Measurements from ENCODE around the gene CATSPERD.

CATSPERD gene

GRCh38 chr19:5679289-5680083, 41.0 kb upstream of the CATSPERD start:
- intact Hi-C loops (cut with DNase I; ENCODE audit: low total_unique reads) = no loop called here
- peaks cover 0 to 13% (median 0%) of the 10 kb centered on the region in 3 donors for H3K36me3 ChIP-seq
- no peaks in the 10 kb centered on the region for H3K9me3 ChIP-seq
- H3K4me1 ChIP-seq = peaks cover 0 to 21% (median 14%) of the 10 kb centered on the region in 4 donors
- H3K27ac ChIP-seq = peak overlapping the region; percentile 87 to 92
- DNase-seq = no peak
- TF ChIP-seq CTCF (IDR thresholded peaks at IDR 0.05) = no peak
- peak overlapping the region; percentile 72 to 78 for H3K4me3 ChIP-seq
- H3K27me3 ChIP-seq = no peaks in the 10 kb centered on the region

DNA sequence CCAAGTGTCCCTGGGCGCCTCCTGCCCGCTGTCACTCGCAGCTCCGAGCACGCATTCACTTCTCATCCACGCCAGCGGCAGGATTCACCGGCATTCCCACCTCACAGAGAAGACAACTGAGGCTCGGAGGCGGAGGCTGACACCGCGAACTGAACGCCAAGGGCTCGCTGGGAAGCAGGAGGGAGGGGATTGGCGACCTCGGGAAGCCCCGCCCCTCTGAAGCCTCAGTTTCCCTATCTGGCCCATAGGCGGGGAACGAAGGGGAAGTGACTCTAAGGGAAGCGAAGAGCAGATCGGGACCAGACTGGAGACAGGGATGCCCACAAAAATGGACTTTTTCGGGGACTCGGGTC, 40.4 kb upstream of the CATSPERD start:
- H3K36me3 ChIP-seq = peaks cover 0 to 13% (median 0%) of the 10 kb centered on the region in 3 donors
- DNase-seq = peak in 1 of 2 donors; percentile 80
- intact Hi-C loops (cut with DNase I; ENCODE audit: low total_unique reads) = no loop called here
- peak overlapping the region; percentile 72 to 78 for H3K4me3 ChIP-seq
- H3K9me3 ChIP-seq = no peaks in the 10 kb centered on the region
- H3K4me1 ChIP-seq = peaks cover 0 to 21% (median 14%) of the 10 kb centered on the region in 4 donors
- TF ChIP-seq CTCF (IDR thresholded peaks at IDR 0.05) = no peak
- no peaks in the 10 kb centered on the region for H3K27me3 ChIP-seq
- peak overlapping the region; percentile 87 to 92 for H3K27ac ChIP-seq

GRCh38 chr19:5680437-5681368, 39.7 kb upstream of the CATSPERD start, which contains the start of the genes HSD11B1L and MICOS13:
TSS of gene HSD11B1L (plus strand) at chr19:5681027. CDS start at chr19:5684833, 3,806 bp downstream.
TSS of gene MICOS13 (minus strand) at chr19:5680516. CDS start at chr19:5680486, 30 bp downstream.
- Histone ChIP-seq H3K9me3 (no peaks in the 10 kb centered on the region), H3K27ac (peak within 1 kb of the TSS; percentile 87 to 92), H3K4me3 (peak within 1 kb of the TSS; percentile 72 to 78), H3K36me3 (peaks cover 0 to 13% (median 0%) of the 10 kb centered on the region in 3 donors), H3K4me1 (peaks cover 0 to 21% (median 14%) of the 10 kb centered on the region in 4 donors), H3K27me3 (no peaks in the 10 kb centered on the region)
- TF ChIP-seq CTCF (IDR thresholded peaks at IDR 0.05) = no peak
- intact Hi-C loops (cut with DNase I; ENCODE audit: low total_unique reads) = no loop called here
- DNase-seq = peak; percentile 99 to 100

DNA sequence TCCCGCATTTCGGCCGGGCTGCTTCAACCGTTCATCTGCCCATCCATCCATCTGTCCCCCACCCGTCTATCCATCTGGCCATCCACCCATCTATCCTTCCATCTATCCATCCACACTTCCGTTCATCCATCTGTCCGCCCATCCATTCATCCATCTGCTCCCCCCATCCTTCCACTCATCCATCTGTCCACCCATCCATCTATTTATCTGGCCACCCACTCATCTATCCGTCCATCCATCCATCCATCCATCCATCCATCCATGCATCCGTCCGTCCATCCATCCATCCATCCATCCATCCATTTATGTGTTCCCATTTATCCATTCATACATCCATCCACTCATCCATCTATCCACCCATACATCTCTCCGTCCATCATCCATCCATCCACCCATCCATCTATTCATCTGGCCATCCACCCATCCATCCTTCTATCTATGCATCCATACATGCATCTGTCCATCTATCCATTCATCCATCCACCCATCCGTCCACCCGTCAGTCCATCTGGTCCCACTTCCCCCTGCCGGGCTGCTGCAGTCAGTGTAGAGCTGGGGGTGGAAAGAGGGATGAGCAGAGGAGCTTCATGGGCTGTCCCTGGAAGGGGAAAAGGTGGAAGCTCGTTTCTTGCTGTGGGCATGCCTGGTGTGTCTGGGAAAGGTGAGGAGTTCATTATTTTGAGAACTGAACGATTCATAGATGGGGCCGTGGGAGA, 38.9 kb upstream of the CATSPERD start:
- Histone ChIP-seq H3K9me3 (no peaks in the 10 kb centered on the region), H3K4me1 (peaks cover 2 to 21% (median 17%) of the 10 kb centered on the region in 4 donors), H3K36me3 (peaks cover 0 to 13% (median 0%) of the 10 kb centered on the region in 3 donors), H3K4me3 (peak overlapping the region; percentile 72 to 78), H3K27ac (peak overlapping the region in 1 of 2 donors; percentile 87), H3K27me3 (no peaks in the 10 kb centered on the region)
- DNase-seq = no peak
- TF ChIP-seq CTCF (IDR thresholded peaks at IDR 0.05) = no peak
- intact Hi-C loops (cut with DNase I; ENCODE audit: low total_unique reads) = no loop called here

DNA sequence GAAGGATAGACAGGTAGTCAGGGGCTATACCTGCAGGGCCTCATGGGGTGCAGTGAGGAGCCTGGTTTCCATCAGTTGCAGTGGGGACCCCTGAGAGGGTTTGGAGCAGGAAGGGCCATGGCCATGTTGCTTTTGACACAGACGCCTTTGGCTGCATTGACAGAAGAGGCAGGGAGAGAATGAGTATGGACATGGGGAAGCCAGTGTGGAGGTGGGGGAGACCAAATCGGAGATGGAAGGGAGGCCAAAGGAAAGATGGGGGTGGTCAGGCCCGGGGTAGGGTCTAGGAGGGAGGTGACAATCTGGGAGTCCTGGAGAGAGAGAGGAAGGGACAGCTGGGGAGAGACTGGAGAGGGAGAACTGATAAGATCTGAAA, 38.3 kb upstream of the CATSPERD start:
- Histone ChIP-seq H3K9me3 (no peaks in the 10 kb centered on the region), H3K4me1 (peaks cover 5 to 26% (median 18%) of the 10 kb centered on the region in 4 donors), H3K4me3 (no peak overlapping the region), H3K36me3 (peaks cover 0 to 13% (median 0%) of the 10 kb centered on the region in 3 donors), H3K27me3 (no peaks in the 10 kb centered on the region), H3K27ac (no peak overlapping the region)
- no peak for TF ChIP-seq CTCF (IDR thresholded peaks at IDR 0.05)
- no peak for DNase-seq
- intact Hi-C loops (cut with DNase I; ENCODE audit: low total_unique reads) = no loop called here

Measured in tibial artery (tissue), 4 donors.